Measurements from ENCODE around the gene WDR89.

The WDR89 gene

DNA sequence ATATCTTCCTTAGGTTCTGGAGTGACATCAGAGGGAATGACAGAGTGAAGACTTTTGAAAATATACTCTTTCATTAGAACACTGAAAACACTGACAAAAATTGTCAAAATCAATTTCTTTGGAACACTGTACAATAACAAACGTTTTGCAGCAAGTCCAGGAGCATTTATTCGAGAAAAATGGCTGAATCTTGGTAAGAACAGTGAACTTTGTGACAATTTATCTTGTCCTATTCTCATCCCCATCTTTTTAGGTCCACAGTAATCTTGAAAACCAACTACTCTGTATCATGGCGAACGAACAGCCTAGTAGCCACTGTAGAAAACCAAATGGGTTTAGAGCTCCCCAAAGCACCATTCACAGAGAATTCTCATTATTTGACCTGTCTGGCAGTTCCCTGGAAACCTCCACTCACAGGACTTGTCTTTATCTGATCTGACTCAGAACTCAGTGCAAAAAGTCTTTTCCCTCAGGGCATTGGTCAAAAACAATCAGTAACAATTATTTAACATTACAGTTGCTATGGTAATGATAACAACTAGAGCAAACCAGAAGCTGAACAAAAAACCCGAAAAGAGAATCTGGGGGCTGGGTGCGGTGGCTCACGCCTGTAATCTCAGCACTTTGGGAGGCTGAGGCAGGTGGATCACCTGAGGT lies 78.2 kb downstream of the WDR89 start:
- TF ChIP-seq, protein P1, sequence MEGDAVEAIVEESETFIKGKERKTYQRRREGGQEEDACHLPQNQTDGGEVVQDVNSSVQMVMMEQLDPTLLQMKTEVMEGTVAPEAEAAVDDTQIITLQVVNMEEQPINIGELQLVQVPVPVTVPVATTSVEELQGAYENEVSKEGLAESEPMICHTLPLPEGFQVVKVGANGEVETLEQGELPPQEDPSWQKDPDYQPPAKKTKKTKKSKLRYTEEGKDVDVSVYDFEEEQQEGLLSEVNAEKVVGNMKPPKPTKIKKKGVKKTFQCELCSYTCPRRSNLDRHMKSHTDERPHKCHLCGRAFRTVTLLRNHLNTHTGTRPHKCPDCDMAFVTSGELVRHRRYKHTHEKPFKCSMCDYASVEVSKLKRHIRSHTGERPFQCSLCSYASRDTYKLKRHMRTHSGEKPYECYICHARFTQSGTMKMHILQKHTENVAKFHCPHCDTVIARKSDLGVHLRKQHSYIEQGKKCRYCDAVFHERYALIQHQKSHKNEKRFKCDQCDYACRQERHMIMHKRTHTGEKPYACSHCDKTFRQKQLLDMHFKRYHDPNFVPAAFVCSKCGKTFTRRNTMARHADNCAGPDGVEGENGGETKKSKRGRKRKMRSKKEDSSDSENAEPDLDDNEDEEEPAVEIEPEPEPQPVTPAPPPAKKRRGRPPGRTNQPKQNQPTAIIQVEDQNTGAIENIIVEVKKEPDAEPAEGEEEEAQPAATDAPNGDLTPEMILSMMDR (IDR thresholded peaks at IDR 0.05), result no peak
- H3K27me3 ChIP-seq, result peaks cover 32% of the 10 kb centered on the region
- H3K4me3 ChIP-seq (ENCODE audit: low read depth in 1 of 2, low read length in 1 of 2), result no peak overlapping the region
- no peaks in the 10 kb centered on the region for H3K36me3 ChIP-seq
- H3K4me1 ChIP-seq (ENCODE audit: control insufficient read depth in 1 of 2, insufficient read depth in 1 of 2, low read depth in 1 of 2, low read length in 1 of 2), result peaks cover 0 to 3% of the 10 kb centered on the region in 2 experiments
- no peaks in the 10 kb centered on the region for H3K9me3 ChIP-seq
- no peak overlapping the region for H3K27ac ChIP-seq

- peaks cover 32% of the 10 kb centered on the region for H3K27me3 ChIP-seq
- H3K27ac ChIP-seq, result no peak overlapping the region
- H3K4me1 ChIP-seq (ENCODE audit: control insufficient read depth in 1 of 2, insufficient read depth in 1 of 2, low read depth in 1 of 2, low read length in 1 of 2), result peaks cover 0 to 3% of the 10 kb centered on the region in 2 experiments
- H3K4me3 ChIP-seq (ENCODE audit: low read depth in 1 of 2, low read length in 1 of 2), result no peak overlapping the region
- no peaks in the 10 kb centered on the region for H3K36me3 ChIP-seq
- TF ChIP-seq, protein P1 (IDR thresholded peaks at IDR 0.05), result no peak
- H3K9me3 ChIP-seq, result no peaks in the 10 kb centered on the region
Measured at GRCh38 chr14:63562405-63562804, 79.3 kb downstream of the WDR89 start.

- Histone ChIP-seq H3K4me1 (ENCODE audit: control insufficient read depth in 1 of 2, insufficient read depth in 1 of 2, low read depth in 1 of 2, low read length in 1 of 2) (no peaks in the 10 kb centered on the region), H3K27ac (no peak overlapping the region), H3K4me3 (ENCODE audit: low read depth in 1 of 2, low read length in 1 of 2) (no peak overlapping the region), H3K27me3 (peaks cover 4% of the 10 kb centered on the region), H3K9me3 (no peaks in the 10 kb centered on the region), H3K36me3 (no peaks in the 10 kb centered on the region)
- TF ChIP-seq, protein P1 (IDR thresholded peaks at IDR 0.05), result no peak
Measured at GRCh38 chr14:63555572-63555971, 86.1 kb downstream of the WDR89 start.

DNA sequence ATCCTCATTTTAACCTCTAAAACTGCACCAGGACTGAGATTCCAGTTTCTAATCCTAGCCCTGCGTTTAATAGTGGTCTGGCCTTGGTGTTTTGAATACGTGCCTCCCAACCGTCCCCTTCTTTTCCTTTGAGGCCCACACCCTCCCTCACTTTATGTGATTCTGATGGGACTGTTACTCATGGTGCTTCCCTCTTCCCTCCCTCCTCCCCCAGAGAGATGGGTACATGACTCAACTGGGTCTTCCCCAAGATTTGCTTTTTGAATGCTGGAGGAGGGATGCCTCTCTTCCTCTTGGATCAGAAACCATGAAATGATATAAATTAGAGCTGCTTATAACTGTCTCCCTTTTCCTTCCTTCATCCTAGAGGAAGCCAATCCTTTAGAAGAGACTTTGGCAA lies 90.3 kb downstream of the WDR89 start:
- Histone ChIP-seq H3K9me3 (no peaks in the 10 kb centered on the region), H3K27me3 (no peaks in the 10 kb centered on the region), H3K27ac (no peak overlapping the region), H3K4me3 (ENCODE audit: low read depth in 1 of 2, low read length in 1 of 2) (no peak overlapping the region), H3K4me1 (ENCODE audit: control insufficient read depth in 1 of 2, insufficient read depth in 1 of 2, low read depth in 1 of 2, low read length in 1 of 2) (no peaks in the 10 kb centered on the region), H3K36me3 (no peaks in the 10 kb centered on the region)
- TF ChIP-seq, protein P1 (IDR thresholded peaks at IDR 0.05), result no peak

DNA sequence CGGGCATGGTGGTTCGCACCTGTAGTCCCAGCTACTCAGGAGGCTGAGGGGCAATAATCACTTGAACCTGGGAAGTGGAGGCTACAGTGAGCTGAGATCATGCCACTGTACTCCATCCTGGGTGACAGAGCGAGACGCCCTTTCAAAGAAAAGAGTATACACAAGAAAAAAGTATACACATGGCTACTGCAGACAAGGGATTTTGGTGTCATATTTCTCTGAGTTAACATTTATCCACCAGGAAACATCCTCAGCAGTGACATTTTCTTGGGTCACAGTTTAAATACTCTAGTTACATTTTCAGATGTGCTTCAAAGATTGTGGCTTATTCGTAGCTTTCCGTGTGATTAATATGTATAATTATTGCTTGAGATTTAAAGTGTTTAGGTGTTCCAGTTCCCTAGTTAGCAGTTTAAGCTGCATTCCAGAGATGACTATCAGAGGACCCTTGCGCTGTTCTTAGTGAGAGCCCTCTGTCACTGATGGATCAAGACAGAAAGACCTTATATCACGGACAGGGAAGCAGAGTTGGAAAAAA lies 93.8 kb downstream of the WDR89 start:
- Histone ChIP-seq H3K4me3 (ENCODE audit: low read depth in 1 of 2, low read length in 1 of 2) (no peak overlapping the region), H3K9me3 (no peaks in the 10 kb centered on the region), H3K27ac (no peak overlapping the region), H3K36me3 (no peaks in the 10 kb centered on the region), H3K4me1 (ENCODE audit: control insufficient read depth in 1 of 2, insufficient read depth in 1 of 2, low read depth in 1 of 2, low read length in 1 of 2) (peaks cover 8 to 9% of the 10 kb centered on the region in 2 experiments), H3K27me3 (no peaks in the 10 kb centered on the region)
- TF ChIP-seq, protein P1 (IDR thresholded peaks at IDR 0.05), result no peak

All from neutrophil (primary cell).